CD1c-positive myeloid dendritic cell (primary cell): ENCODE measurements around the gene FGF3.
"Not testable (repeated sequence)": the region's sequence is repeated elsewhere in the genome, so short reads cannot be mapped to it uniquely, and the experiment has no call there.

ENCODE experiments used
- DNase-seq: peaks from one replicate; pipeline ENCODE4 v3.0.0-alpha.2; 2016; ENCODE audit errors: extremely low spot score

The FGF3 gene

DNA sequence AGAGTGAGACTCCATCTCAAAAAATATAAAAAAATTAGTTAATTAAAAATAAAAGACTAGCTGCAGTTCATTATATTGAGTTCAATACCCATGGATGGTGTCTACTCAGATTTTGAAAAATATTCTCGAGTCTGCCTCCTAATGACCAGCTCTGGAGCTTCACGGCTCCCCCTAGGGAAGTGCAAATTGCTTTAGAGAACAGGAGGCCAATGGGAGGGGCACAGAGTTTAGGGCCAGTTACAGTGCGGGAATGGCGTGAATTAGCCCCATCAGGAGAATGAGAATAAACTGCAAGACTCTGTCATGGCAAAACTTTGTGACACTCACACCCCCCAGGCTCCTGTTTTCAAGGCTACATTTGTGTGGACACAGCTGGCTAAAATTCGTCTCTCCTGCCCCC, 48.7 kb downstream of the FGF3 start:
- DNase-seq = no peak

- DNase-seq = no peak
Observed at GRCh38 chr11:69765498-69765995, 53.7 kb downstream of the FGF3 start.

DNA sequence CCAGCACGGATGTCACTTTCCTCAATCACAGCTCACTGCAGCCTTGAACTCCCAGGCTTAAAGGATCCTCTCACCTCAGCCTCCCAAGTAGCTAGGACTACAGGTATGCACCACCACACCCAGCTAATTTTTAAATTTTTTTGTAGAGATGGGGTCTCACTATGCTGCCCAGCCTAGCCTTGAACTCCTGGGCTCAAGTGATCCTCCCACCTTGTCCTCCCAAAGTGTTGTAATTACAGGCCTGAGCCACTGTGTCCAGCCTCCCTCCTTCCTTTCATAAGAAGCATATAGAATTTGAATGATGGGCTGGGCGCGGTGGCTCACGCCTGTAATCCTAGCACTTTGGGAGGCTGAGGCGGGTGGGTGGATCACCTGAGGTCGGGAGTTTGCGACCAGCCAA, 54.3 kb downstream of the FGF3 start:
- DNase-seq = not testable (repeated sequence)

- no peak for DNase-seq
Observed at GRCh38 chr11:69760319-69760718, 58.9 kb downstream of the FGF3 start.
